Activated CD8-positive, alpha-beta memory T cell treated with anti-CD3 and anti-CD28 coated beads for 4 hours (primary cell): Measurements from ENCODE around the gene MATN4.

ENCODE experiments used
- DNase-seq, 2 donors: peaks; one replicate each; pipeline ENCODE4 v3.0.0-alpha.2; 2020; ENCODE audit warnings: low read depth in 2 of 2

Gene MATN4

GRCh38 chr20:45340951-45341350 is 32.9 kb upstream of the MATN4 start:
- no peak for DNase-seq

GRCh38 chr20:45340236-45340847 is 32.2 kb upstream of the MATN4 start:
- DNase-seq = no peak

GRCh38 chr20:45339799-45340198 is 31.7 kb upstream of the MATN4 start:
- no peak for DNase-seq

GRCh38 chr20:45339084-45339483 is 31.0 kb upstream of the MATN4 start:
- DNase-seq = no peak

GRCh38 chr20:45338121-45339030 is 30.3 kb upstream of the MATN4 start:
- no peak for DNase-seq

- no peak for DNase-seq
Observed at GRCh38 chr20:45337367-45338120, 29.4 kb upstream of the MATN4 start.

- no peak for DNase-seq
Observed at GRCh38 chr20:45336530-45337366, 28.6 kb upstream of the MATN4 start.

GRCh38 chr20:45330476-45330875 is 22.4 kb upstream of the MATN4 start:
- DNase-seq = no peak

- no peak for DNase-seq
Observed at GRCh38 chr20:45329497-45330319, 21.6 kb upstream of the MATN4 start.

GRCh38 chr20:45328451-45328850 is 20.4 kb upstream of the MATN4 start:
- no peak for DNase-seq

- DNase-seq = no peak
Observed at GRCh38 chr20:45325371-45325770, 17.3 kb upstream of the MATN4 start.

GRCh38 chr20:45323731-45324130 is 15.6 kb upstream of the MATN4 start:
- DNase-seq = no peak

- no peak for DNase-seq
Observed at GRCh38 chr20:45322952-45323383, 14.9 kb upstream of the MATN4 start.

- no peak for DNase-seq
Observed at GRCh38 chr20:45320948-45321595, 13.0 kb upstream of the MATN4 start.

- no peak for DNase-seq
Observed at GRCh38 chr20:45318948-45319347, 10.8 kb upstream of the MATN4 start.

- DNase-seq = no peak
Observed at GRCh38 chr20:45318386-45318939, 10.4 kb upstream of the MATN4 start.

GRCh38 chr20:45317826-45318225 is 9.7 kb upstream of the MATN4 start:
- no peak for DNase-seq

GRCh38 chr20:45316150-45317080 is 8.3 kb upstream of the MATN4 start:
- DNase-seq = no peak

GRCh38 chr20:45315672-45316071 is 7.6 kb upstream of the MATN4 start:
- no peak for DNase-seq
